ENCODE data around the gene GINS1. TPM values are rescaled to one million over a fixed set of nuclear protein-coding genes. Genes with fewer than 3 reads are reported as not detected.

The GINS1 gene
- total RNA-seq (1 to 10 TPM in 4 of 7 donors, under 1 TPM in 2, not detected in 1; 0.69 to 2.7 (median 1.8) TPM), polyA plus RNA-seq (1 to 10 TPM; 1.2 to 2.3 TPM)
- long read RNA-seq, donor 1, partial matches to known transcripts: 0 of 1 reads
- long read RNA-seq, donor 1, other reads (novel, unspliced or antisense): 1 of 1 reads
- long read RNA-seq, donor 2, partial matches to known transcripts: 24 of 29 reads
- long read RNA-seq, donor 2, other reads (novel, unspliced or antisense): 5 of 29 reads
- long read RNA-seq, donor 3, partial matches to known transcripts: 0 of 1 reads
- long read RNA-seq, donor 3, other reads (novel, unspliced or antisense): 1 of 1 reads

- no peak for TF ChIP-seq POLR2A (IDR thresholded peaks at IDR 0.05)
- TF ChIP-seq EP300 (IDR thresholded peaks at IDR 0.05): no peak
- TF ChIP-seq, protein P1, sequence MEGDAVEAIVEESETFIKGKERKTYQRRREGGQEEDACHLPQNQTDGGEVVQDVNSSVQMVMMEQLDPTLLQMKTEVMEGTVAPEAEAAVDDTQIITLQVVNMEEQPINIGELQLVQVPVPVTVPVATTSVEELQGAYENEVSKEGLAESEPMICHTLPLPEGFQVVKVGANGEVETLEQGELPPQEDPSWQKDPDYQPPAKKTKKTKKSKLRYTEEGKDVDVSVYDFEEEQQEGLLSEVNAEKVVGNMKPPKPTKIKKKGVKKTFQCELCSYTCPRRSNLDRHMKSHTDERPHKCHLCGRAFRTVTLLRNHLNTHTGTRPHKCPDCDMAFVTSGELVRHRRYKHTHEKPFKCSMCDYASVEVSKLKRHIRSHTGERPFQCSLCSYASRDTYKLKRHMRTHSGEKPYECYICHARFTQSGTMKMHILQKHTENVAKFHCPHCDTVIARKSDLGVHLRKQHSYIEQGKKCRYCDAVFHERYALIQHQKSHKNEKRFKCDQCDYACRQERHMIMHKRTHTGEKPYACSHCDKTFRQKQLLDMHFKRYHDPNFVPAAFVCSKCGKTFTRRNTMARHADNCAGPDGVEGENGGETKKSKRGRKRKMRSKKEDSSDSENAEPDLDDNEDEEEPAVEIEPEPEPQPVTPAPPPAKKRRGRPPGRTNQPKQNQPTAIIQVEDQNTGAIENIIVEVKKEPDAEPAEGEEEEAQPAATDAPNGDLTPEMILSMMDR (IDR thresholded peaks at IDR 0.05): no peak
- peak; percentile 70 to 89 (median 83) for DNase-seq
- WGBS, 3 donors: 0 to 1% (median 0%) methylated on average over 56 of the region's 56 CpGs
- intact Hi-C loops (cut with DNase I): loop anchor here in 2 of 4 donors (10.0 kb wide), 2 partner anchors 343 to 413 kb away; partner anchors contain the start of gene APMAP (in 1 of the 2)
- H3K27ac ChIP-seq: no peak within 1 kb of the TSS
- H3K27me3 ChIP-seq: no peaks in the 10 kb centered on the region
- peak within 1 kb of the TSS; percentile 48 for H3K4me3 ChIP-seq
- H3K9me3 ChIP-seq: no peaks in the 10 kb centered on the region
- H3K36me3 ChIP-seq: no peaks in the 10 kb centered on the region
- no peaks in the 10 kb centered on the region for H3K4me1 ChIP-seq (ENCODE audit: insufficient read depth)
Measured at GRCh38 chr20:25407311-25408169, at the start of gene GINS1. TSS of gene GINS1 (plus strand) at chr20:25407673. CDS start at chr20:25407821, 148 bp downstream.

- Histone ChIP-seq H3K9me3 (no peaks in the 10 kb centered on the region), H3K36me3 (no peaks in the 10 kb centered on the region), H3K4me1 (ENCODE audit: insufficient read depth) (no peaks in the 10 kb centered on the region), H3K27me3 (no peaks in the 10 kb centered on the region), H3K4me3 (no peak overlapping the region), H3K27ac (no peak overlapping the region)
- WGBS, 3 donors: 32 to 52% (median 35%) methylated on average over 10 of the region's 10 CpGs
- intact Hi-C loops (cut with DNase I): no loop called here
- TF ChIP-seq POLR2A (IDR thresholded peaks at IDR 0.05) (no peak), EP300 (IDR thresholded peaks at IDR 0.05) (no peak)
- TF ChIP-seq, protein P1 (IDR thresholded peaks at IDR 0.05): no peak
- peak in 2 of 5 donors; percentile 14 to 30 for DNase-seq
Measured at GRCh38 chr20:25360631-25361286, 46.7 kb upstream of the GINS1 start.

GRCh38 chr20:25361287-25361683 is 46.2 kb upstream of the GINS1 start:
- H3K4me1 ChIP-seq (ENCODE audit: insufficient read depth): no peaks in the 10 kb centered on the region
- no peak for TF ChIP-seq POLR2A (IDR thresholded peaks at IDR 0.05)
- TF ChIP-seq, protein P1 (IDR thresholded peaks at IDR 0.05): no peak
- TF ChIP-seq EP300 (IDR thresholded peaks at IDR 0.05): no peak
- H3K27me3 ChIP-seq: no peaks in the 10 kb centered on the region
- H3K9me3 ChIP-seq: no peaks in the 10 kb centered on the region
- H3K4me3 ChIP-seq: no peak overlapping the region
- no peak overlapping the region for H3K27ac ChIP-seq
- DNase-seq: no peak
- intact Hi-C loops (cut with DNase I): no loop called here
- WGBS, 3 donors: 67 to 78% (median 70%) methylated on average over 6 of the region's 6 CpGs
- H3K36me3 ChIP-seq: no peaks in the 10 kb centered on the region

DNA sequence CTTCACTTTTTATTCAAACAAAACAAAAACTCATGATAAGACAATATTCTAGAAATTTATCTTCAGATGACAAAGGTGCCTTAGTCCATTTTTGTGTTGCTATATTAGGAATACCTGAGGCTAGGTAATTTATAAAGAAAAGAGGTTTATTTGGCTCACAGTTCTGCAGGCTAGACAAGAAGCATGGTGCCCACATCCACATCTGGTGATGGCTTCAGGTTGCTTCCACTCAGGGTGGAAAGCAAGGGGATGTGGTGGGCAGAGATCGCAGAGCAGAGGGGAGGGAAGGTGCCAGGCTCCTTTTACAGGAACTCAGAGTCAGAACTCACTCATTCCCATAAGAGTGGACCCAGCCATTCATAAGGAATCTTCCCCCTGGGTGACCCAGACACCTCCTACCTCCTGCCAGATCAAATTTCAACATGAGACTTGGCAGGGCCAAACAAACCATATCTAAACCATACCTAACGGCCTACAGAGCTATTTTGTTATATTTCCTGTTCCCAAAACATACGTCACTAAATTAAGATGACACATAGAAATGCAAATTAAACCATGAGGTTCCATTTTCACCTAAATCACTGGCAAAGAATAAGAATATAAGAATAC is 43.2 kb upstream of the GINS1 start:
- WGBS, 3 donors: 74 to 78% (median 77%) methylated on average over 3 of the region's 3 CpGs
- Histone ChIP-seq H3K27me3 (no peaks in the 10 kb centered on the region), H3K4me3 (no peak overlapping the region), H3K36me3 (no peaks in the 10 kb centered on the region), H3K9me3 (no peaks in the 10 kb centered on the region), H3K27ac (no peak overlapping the region), H3K4me1 (ENCODE audit: insufficient read depth) (no peaks in the 10 kb centered on the region)
- intact Hi-C loops (cut with DNase I): no loop called here
- TF ChIP-seq, protein P1 (IDR thresholded peaks at IDR 0.05): no peak
- TF ChIP-seq POLR2A (IDR thresholded peaks at IDR 0.05): no peak
- TF ChIP-seq EP300 (IDR thresholded peaks at IDR 0.05): no peak
- DNase-seq: no peak

All from ovary (tissue), 10 donors.